Skeletal muscle cell (primary cell): Measurements from ENCODE around the gene LINGO1.

ENCODE experiments used
- DNase-seq: peaks from one replicate; pipeline ENCODE4 v3.0.0-alpha.2; 2010; ENCODE audit warnings: low read depth
- H3K4me3 ChIP-seq: 2 replicates; pipeline ENCODE4 v1.5.1; 2011; ENCODE audit warnings: low read depth, mild to moderate bottlenecking, control low read depth, low read length, moderate library complexity

Gene LINGO1

GRCh38 chr15:77603611-77604336, 28.9 kb downstream of the LINGO1 start:
- no peak for DNase-seq
- H3K4me3 ChIP-seq = no peak overlapping the region

DNA sequence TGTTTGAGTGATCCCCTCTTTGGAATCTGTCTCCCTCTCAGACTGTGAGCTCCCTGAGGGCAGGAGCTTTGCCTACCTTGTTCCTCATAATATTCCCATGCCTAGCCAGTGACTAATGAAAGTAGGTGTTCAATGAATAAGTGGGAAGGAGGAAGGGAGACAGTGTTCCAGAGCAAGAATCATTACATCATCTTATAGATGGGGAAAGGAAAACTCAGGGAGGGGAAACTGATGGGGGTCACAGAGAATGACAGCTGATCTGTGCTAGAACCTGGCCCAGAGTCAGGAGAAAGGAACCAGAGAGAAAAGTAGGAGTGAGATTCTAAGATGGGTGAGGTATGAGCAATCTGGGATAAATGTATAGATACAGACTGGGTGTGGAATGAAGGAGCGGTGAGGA, 29.9 kb downstream of the LINGO1 start:
- DNase-seq = no peak
- H3K4me3 ChIP-seq = no peak overlapping the region

DNA sequence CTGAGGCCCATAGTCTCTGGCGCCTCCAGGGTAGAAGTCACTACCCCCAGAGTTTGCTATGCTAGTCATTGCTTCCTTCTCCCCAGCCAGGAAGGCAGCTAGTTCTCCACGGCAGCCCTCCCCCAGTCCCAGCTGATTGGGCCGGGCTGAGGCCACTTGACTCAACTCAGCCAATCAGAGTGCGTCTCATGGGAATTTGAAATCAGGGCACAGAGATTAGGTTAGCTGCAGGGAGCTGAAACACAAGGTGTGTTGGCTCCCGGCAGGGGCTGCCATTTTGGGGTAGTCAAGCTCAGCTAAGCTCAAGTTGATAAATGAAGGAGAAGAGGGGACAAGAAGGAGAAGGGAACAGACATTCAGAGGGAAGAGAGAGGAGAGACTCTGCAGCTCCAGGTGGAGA, 32.8 kb downstream of the LINGO1 start:
- H3K4me3 ChIP-seq = no peak overlapping the region
- no peak for DNase-seq

GRCh38 chr15:77599357-77599756, 33.4 kb downstream of the LINGO1 start:
- no peak for DNase-seq

DNA sequence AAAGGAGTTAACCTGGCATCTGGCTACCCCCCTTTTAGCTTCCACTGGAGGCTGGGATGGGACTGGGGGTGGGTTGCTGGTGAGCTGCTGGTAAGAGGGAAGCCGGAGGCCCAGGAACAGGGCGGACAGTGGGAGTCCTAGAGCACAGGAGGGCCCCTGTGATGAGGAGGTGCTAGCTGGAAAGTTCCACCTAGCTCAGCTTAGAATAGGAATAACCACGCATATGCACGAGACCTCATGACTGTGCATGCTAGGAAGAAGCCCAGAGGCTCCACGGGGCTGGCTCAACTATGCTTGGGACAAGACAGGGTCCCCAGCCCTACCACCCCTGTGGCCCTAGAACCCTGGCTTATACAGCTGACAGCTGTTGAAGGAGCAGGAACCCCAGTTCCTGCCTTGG, 34.1 kb downstream of the LINGO1 start:
- no peak for DNase-seq

More at GRCh38 chr15:77599357-77599756, 33.4 kb downstream of the LINGO1 start:
- no peak overlapping the region for H3K4me3 ChIP-seq

DNA sequence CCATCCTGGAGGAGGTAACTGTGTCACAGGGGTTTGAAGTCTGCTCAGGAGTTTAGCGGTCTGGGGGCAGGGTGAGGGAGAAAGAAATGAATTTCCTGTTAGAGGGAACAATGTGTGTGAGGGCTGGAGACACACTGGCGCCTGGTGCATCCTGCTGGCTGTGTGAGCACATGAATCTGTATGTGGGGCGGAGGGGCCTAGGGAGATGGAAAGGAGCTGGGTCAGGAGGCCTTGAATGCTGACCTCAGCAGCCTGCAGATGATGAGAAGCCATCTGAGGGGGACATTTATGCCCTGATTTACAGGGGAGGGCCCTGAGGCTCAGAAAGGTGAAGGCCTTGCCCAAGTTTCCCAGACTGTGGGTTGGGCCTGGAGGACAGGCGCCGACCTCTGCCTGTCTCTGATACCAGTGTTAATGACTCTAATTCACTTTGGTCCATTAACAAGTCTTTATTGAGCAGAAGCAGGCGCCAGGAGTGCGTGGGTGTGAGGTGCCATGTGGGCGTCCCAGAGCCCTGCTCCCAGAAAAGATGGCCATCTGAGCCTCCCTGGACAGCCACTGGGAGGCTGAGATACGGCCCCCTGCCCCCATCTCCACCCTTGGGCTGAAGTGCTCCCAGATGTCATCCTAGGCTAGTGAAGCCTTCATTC, 34.8 kb downstream of the LINGO1 start:
- no peak for DNase-seq
- H3K4me3 ChIP-seq = no peak overlapping the region

More for the DNA sequence above, 34.1 kb downstream of the LINGO1 start:
- no peak overlapping the region for H3K4me3 ChIP-seq

GRCh38 chr15:77596821-77597803, 35.6 kb downstream of the LINGO1 start:
- H3K4me3 ChIP-seq = no peak overlapping the region

GRCh38 chr15:77595231-77595630, 37.5 kb downstream of the LINGO1 start:
- H3K4me3 ChIP-seq = no peak overlapping the region
- no peak for DNase-seq

More at GRCh38 chr15:77596821-77597803, 35.6 kb downstream of the LINGO1 start:
- no peak for DNase-seq

DNA sequence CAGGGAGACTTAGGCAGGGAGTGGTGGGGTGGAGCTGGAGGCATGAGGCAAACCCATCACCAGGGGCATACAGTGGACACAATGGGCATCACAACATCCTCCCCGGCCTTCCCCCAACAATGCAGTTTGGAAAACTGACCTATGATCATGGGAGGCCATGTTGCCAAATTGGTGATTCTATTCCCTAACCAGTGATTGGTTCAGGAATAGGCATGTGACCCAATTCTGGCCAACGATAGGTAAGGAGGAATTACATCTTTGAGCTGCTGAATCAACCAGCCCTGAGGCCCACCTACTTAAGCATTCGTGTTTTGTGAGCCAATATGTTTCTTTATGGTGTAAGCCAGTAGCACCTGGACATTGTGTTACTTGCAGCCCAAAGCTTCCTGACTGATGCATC, 40.0 kb downstream of the LINGO1 start:
- DNase-seq = no peak
- no peak overlapping the region for H3K4me3 ChIP-seq

DNA sequence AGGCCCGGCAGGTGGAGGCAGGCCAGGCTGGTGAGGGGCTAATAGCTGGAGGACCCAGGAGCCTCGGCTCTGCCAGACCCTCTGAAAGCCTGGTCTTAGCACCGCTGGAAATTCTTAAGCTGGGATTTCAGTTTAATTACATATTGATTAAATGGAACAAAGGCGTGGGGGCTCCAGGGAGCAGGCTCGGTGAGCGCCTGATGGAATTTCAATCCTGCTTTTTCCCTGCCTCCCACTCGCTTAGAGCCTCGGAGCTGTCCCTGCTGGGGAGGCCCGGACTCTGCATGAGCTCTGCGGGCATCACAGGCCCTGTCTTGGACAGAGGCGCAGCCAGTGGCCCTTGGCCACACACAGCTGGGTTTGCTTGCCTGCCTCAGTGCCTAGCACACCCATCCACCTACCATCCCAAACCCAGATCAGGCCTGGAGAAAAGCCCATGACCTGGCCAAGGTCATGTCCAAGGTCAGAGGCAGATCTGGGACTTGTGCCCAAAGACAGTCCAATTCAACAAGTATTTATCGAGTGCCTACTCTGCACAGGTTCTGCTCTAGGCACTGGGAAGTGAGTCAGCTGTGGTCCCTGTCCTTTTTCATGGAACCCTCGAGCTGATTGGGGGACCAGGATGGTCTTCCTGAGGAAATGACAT, 40.6 kb downstream of the LINGO1 start:
- DNase-seq = no peak

DNA sequence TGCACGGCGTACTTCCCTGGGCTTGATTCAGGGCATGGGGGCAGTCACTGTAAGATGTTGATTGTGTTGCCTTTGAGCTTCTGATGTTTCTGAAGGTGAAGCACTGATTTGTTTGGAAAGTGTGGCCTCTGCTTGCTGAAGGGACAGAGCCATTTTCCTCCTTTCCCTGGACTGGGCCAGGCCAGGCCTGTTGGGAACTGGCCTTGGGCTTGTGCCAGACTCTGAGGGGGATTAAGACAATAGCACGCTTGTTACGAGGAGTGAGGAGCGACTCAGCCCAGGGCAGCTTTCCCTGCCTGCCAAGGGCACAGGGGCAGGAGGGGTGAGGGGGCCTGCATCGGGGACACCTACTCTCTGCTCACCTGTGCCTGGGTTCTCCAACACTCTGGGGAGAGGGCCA, 42.9 kb downstream of the LINGO1 start:
- H3K4me3 ChIP-seq = no peak overlapping the region
- no peak for DNase-seq

More for the DNA sequence above, 40.6 kb downstream of the LINGO1 start:
- H3K4me3 ChIP-seq = no peak overlapping the region

DNA sequence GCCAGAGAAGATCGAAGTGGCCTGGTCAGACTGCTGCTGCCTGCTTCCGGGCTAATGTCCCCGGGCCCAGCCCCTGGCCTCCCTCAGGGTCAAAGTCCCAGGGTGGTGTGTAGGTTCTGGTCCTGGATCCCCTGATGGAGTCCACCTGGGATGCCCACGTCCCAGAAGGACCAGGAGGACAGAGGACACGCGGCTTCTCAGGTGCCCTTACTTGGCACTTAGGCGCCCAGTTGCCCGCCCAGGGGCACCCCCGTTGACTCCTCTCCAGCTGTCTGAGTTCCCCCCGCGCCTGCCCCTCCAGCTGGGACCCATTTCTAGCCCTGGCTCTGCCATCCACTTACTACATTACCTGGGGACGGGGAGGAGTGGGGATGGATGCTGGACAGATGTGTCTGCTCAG, 44.6 kb downstream of the LINGO1 start:
- DNase-seq = no peak
- no peak overlapping the region for H3K4me3 ChIP-seq

DNA sequence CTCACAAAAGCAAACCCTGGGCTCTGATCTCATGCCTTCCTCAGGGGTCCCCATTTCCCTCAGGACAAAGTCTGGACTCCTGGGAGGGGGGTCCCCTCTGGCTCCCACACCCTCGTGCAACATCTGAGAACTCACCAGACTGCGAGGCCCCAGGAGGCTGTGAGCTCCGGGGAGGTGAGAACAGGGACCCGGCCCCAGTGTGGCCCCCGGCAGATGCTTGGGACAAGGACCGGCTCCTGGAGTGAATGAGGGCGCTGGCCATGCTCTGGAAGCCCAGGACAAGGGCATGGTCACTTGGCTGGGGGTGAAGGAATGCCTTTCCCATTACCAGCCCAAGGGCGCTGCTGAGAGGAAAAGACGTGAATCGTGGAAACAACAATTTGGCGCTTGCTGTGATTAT, 48.0 kb downstream of the LINGO1 start:
- no peak overlapping the region for H3K4me3 ChIP-seq
- no peak for DNase-seq

- DNase-seq = no peak
- no peak overlapping the region for H3K4me3 ChIP-seq
These were observed 48.5 kb downstream of the LINGO1 start for GRCh38 chr15:77584201-77584600.

DNA sequence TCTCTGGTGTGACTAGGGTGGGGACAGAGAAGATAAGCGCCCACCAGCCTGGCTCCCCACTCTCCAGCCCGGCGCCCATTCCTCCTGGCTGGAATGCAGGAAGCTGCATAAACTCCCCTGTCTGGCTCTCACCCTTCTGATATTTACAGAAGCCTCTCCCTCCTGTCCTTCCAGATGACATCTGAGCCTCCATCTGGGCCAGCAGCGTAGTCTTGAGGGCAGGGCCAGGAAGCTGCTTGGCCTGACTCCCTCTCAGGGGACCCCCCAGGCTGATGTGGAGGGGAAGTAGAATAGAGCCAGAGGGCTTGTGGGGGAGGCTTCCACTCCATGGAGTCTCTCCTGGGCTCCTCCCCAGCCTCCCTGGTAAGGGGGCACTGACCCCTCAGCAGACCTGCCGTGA, 49.9 kb downstream of the LINGO1 start:
- no peak overlapping the region for H3K4me3 ChIP-seq
- DNase-seq = no peak

DNA sequence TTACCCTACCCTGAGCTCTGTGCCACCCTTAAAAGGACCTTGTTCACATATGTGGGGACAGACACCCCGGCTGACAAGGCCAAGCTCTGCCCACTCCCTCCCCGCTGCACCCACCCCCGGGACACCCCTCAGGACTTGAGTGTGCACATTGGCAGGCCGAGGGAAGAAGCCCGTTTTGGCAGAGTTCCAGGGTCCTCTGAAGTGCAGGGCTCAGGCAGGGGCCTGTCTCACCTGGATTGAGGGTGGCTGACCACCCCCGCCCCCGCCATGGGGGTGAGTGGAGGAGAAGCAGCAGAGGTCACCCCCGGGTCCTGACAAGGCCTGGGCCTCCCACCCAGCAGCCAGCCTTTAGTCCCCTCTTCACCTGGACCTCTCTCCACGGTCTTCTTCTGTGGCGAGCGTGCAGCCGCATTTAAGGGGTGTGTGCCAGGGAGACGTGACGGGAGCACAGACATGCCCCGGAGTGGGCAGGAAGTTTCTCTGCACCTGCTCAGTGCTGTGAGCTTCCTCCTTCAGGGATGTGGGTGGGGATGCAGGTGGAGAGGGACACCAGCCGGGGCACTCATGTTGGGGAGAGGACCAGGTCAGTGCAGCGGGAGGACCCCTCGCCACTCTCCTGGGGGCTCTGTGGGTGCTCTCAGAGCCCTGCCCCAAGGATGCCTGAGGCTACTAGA, 50.7 kb downstream of the LINGO1 start:
- no peak overlapping the region for H3K4me3 ChIP-seq
- no peak for DNase-seq

DNA sequence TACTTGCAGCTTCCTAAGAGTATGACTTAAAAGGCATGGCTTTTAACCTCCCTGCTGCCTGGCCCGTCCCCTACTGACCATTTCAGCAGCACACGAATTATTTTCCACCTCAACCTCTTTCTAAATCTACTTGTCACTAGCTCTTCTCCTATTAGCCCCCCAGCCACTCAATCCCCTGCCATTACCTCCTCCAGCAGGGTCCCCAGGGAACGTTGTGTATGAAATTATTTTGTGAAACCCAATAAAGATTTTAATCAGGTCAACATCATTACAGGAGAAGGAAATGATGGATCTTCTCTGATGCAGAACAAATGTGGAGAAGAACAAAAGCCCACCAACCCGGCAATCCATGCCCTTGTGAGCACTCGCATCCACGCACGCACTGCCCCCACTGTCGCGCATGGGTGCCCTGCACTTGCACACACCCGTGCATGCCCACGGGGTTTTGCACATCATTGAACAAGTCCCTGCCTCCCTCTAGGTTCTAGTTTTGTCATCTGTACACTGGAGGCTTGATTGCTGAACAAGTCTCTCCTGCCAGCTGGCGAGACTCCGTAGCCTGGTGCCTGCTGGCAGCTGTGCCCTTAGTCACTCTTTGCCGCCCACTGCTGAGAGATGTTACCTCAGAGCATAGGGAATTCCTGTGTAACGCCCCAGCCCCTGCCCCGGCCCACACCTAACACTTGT, 51.6 kb downstream of the LINGO1 start:
- DNase-seq = no peak
- no peak overlapping the region for H3K4me3 ChIP-seq

- DNase-seq = no peak
- no peak overlapping the region for H3K4me3 ChIP-seq
These were observed 53.1 kb downstream of the LINGO1 start for GRCh38 chr15:77579498-77580188.
